DOHH2 (cell line): ENCODE data around the gene VAPA.

Experiments
- H3F3A ChIP-seq: fragments of 200-600 bp; sonication (generic), shearing (Covaris generic); 2 replicates; pipeline ENCODE4 v1.6.0; 2016; ENCODE audit warnings: antibody characterized with exemption, mild to moderate bottlenecking; ENCODE audit not compliant: control insufficient read depth, insufficient read depth
- H3K27ac ChIP-seq: fragments of 200-600 bp; sonication (generic); 2 replicates; pipeline ENCODE4 v1.5.1; 2014; ENCODE audit warnings: low read depth, mild to moderate bottlenecking, low read length, moderate library complexity
- H3K27me3 ChIP-seq: fragments of 200-600 bp; sonication (generic); 2 replicates; pipeline ENCODE4 v1.6.1; 2014; ENCODE audit warnings: mild to moderate bottlenecking, low read length, mixed read lengths; ENCODE audit not compliant: control insufficient read depth
- H3K36me3 ChIP-seq: fragments of 200-600 bp; sonication (generic); 2 replicates; pipeline ENCODE4 v1.6.1; 2014; ENCODE audit warnings: mild to moderate bottlenecking, low read length, moderate library complexity, mixed read lengths; ENCODE audit not compliant: control insufficient read depth
- H3K4me1 ChIP-seq: fragments of 200-600 bp; sonication (generic); 2 replicates; pipeline ENCODE4 v1.6.1; 2014; ENCODE audit warnings: mild to moderate bottlenecking, low read length, mixed read lengths; ENCODE audit not compliant: control insufficient read depth
- H3K4me2 ChIP-seq: fragments of 200-600 bp; sonication (generic); 2 replicates; pipeline ENCODE4 v1.6.0; 2014; ENCODE audit warnings: mild to moderate bottlenecking, low read length, moderate library complexity
- H3K4me3 ChIP-seq: fragments of 200-600 bp; sonication (generic); 2 replicates; pipeline ENCODE4 v1.5.1; 2014; ENCODE audit warnings: mild to moderate bottlenecking, low read length, mixed read lengths
- H3K79me2 ChIP-seq: fragments of 200-600 bp; sonication (generic); 2 replicates; pipeline ENCODE4 v1.6.1; 2014; ENCODE audit warnings: mild to moderate bottlenecking, low read length, mixed read lengths; ENCODE audit not compliant: control insufficient read depth
- H3K9me2 ChIP-seq: fragments of 200-600 bp; sonication (generic); replicated peaks from 2 replicates; pipeline ENCODE4 v1.6.1; 2014; ENCODE audit warnings: mild to moderate bottlenecking, low read length, mixed read lengths; ENCODE audit not compliant: control insufficient read depth
- H3K9me3 ChIP-seq: fragments of 200-600 bp; sonication (generic); 2 replicates; pipeline ENCODE4 v1.6.1; 2014; ENCODE audit warnings: antibody characterized with exemption, low read length, mixed read lengths; ENCODE audit not compliant: control insufficient read depth, insufficient read depth
- H4K20me1 ChIP-seq: fragments of 200-600 bp; sonication (generic); 2 replicates; pipeline ENCODE4 v1.6.0; 2014; ENCODE audit warnings: low read depth, mild to moderate bottlenecking, antibody characterized with exemption, low read length, moderate library complexity; ENCODE audit not compliant: control insufficient read depth, insufficient read depth
- EZH2phosphoT487 ChIP-seq: fragments of 200-600 bp; sonication (generic); IDR thresholded peaks from 2 replicates; pipeline ENCODE4 v1.6.1; 2017; ENCODE audit warnings: borderline replicate concordance, mild to moderate bottlenecking, antibody characterized with exemption, low read length, moderate library complexity, mixed read lengths
- TF ChIP-seq, protein P1 (sequence below): fragments of 200-600 bp; sonication (generic); IDR thresholded peaks from one replicate; pipeline ENCODE4 v1.5.1; 2014; ENCODE audit warnings: antibody characterized with exemption, mild to moderate bottlenecking, low read depth, low read length; ENCODE audit not compliant: poor library complexity, severe bottlenecking

Gene VAPA

DNA sequence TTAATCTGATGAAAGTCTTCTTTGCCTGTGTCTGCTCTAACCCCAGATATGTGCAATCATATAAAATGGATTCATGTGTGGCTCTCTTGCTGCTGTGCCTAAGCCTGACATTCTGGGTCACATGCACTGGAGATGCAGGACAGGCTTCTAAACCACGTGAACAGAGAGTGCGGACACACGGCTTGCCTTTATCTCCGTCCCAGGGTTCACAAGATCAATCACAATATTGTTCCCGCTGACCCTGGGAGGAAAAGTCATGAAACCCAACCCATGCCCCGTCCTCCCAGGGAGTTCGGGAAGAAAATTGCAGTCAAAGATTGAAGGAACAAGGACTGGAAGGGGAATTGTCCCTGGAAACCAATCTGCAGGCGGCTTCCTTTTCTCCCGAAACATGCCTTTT, 74.8 kb downstream of the VAPA start:
- no peaks in the 10 kb centered on the region for H4K20me1 ChIP-seq
- TF ChIP-seq, protein P1, sequence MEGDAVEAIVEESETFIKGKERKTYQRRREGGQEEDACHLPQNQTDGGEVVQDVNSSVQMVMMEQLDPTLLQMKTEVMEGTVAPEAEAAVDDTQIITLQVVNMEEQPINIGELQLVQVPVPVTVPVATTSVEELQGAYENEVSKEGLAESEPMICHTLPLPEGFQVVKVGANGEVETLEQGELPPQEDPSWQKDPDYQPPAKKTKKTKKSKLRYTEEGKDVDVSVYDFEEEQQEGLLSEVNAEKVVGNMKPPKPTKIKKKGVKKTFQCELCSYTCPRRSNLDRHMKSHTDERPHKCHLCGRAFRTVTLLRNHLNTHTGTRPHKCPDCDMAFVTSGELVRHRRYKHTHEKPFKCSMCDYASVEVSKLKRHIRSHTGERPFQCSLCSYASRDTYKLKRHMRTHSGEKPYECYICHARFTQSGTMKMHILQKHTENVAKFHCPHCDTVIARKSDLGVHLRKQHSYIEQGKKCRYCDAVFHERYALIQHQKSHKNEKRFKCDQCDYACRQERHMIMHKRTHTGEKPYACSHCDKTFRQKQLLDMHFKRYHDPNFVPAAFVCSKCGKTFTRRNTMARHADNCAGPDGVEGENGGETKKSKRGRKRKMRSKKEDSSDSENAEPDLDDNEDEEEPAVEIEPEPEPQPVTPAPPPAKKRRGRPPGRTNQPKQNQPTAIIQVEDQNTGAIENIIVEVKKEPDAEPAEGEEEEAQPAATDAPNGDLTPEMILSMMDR, result no peak
- no peak for TF ChIP-seq EZH2phosphoT487
- H3K4me3 ChIP-seq, result no peak overlapping the region
- no peaks in the 10 kb centered on the region for H3K9me3 ChIP-seq
- H3F3A ChIP-seq, result no peaks in the 10 kb centered on the region
- H3K4me1 ChIP-seq, result 0 out of 2 replicates have a peak, but pooled peaks cover 3% of the 10 kb centered on the region
- no peaks in the 10 kb centered on the region for H3K79me2 ChIP-seq
- H3K9me2 ChIP-seq, result no peaks in the 10 kb centered on the region
- H3K27me3 ChIP-seq, result no peaks in the 10 kb centered on the region
- no peaks in the 10 kb centered on the region for H3K36me3 ChIP-seq
- no peak overlapping the region for H3K4me2 ChIP-seq
- H3K27ac ChIP-seq, result no peak overlapping the region

DNA sequence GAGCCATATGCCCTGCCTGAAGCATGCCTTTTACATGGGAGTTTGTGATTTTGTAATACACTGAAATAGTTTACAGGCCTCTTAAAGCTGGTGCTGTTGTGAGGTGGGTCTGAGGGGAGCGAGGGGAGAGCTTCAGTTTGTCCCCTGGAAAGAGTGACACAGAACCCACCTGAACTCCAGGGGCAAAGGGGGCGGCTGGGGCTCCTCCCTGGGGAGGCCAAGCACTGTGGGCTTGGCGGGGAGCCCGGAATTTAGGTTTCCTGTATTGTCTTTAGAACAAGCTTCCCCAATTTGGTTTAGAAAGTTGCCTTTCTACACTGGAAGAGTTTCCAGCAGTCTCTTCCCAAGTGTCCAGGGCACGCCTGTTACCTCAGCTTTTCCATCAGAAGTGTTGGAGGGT, 75.7 kb downstream of the VAPA start:
- no peaks in the 10 kb centered on the region for H4K20me1 ChIP-seq
- no peaks in the 10 kb centered on the region for H3K27me3 ChIP-seq
- H3K4me3 ChIP-seq, result no peak overlapping the region
- no peaks in the 10 kb centered on the region for H3K9me3 ChIP-seq
- no peak overlapping the region for H3K27ac ChIP-seq
- TF ChIP-seq, protein P1, result no peak
- no peak for TF ChIP-seq EZH2phosphoT487
- no peaks in the 10 kb centered on the region for H3K9me2 ChIP-seq
- no peaks in the 10 kb centered on the region for H3K36me3 ChIP-seq
- H3K4me2 ChIP-seq, result no peak overlapping the region
- no peaks in the 10 kb centered on the region for H3K79me2 ChIP-seq
- no peaks in the 10 kb centered on the region for H3F3A ChIP-seq
- 0 out of 2 replicates have a peak, but pooled peaks cover 3% of the 10 kb centered on the region for H3K4me1 ChIP-seq

DNA sequence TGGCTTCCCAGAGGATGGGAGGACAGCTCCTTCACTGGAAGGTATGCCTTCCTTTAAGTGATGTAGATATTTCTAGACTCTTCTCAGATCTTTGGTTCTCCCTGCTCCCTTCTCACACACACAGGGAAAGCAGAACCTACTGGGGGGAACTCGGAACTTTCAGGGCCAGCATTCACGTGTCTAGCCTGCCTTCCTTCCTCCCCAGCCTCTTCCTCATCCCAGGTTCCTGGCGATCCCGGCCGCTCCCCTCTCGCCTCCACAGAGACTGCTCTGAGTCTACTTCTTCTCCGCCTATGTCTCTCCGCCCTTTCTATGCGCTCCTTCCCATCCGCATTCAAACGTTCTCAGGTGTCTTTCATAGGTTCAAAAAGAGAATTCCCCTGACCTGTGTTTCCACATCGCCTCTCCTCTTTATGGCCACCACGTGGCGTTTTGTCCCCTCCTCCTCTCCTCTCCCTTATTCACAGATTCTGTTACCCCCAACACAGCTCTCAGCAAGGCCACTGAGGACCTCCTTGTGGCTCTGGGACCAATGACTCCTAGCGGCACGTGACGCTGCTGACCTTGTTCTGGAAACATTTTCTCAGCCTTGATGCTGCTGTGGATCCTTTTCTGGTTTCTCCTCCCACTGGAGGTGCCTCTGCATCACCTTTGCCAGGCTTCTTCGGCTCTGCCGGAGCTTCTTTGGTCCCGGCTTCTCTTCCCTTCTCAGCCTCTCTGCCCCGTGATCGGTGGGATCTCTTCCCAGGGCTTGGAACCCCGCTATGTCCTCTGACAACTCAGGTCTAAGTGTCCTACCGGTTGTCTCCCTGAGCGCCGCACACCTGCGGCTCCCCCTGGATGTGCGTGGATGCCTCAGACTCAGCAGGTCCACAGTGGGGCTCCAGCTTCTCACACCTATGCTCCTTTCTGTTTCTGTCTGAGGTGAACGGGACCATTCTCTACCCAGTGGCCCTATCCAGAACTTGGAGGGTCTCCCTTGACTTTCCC, 77.5 kb downstream of the VAPA start:
- no peak overlapping the region for H3K4me2 ChIP-seq
- H3K9me2 ChIP-seq, result no peaks in the 10 kb centered on the region
- no peaks in the 10 kb centered on the region for H3F3A ChIP-seq
- H3K4me1 ChIP-seq, result 0 out of 2 replicates have a peak, but pooled peaks cover 3% of the 10 kb centered on the region
- H3K9me3 ChIP-seq, result no peaks in the 10 kb centered on the region
- H3K4me3 ChIP-seq, result no peak overlapping the region
- no peak overlapping the region for H3K27ac ChIP-seq
- no peaks in the 10 kb centered on the region for H3K79me2 ChIP-seq
- H3K36me3 ChIP-seq, result no peaks in the 10 kb centered on the region
- TF ChIP-seq, protein P1, result no peak
- no peak for TF ChIP-seq EZH2phosphoT487
- H3K27me3 ChIP-seq, result no peaks in the 10 kb centered on the region
- H4K20me1 ChIP-seq, result no peaks in the 10 kb centered on the region
